SIG-M5 (cell line): ENCODE data around the gene CCDC57.
"Not testable (repeated sequence)": the region's sequence is repeated elsewhere in the genome, so short reads cannot be mapped to it uniquely, and the experiment has no call there.

ENCODE experiments used
- DNase-seq: peaks from one replicate; lab custom pipeline; 2025; lab: John Stamatoyannopoulos, UW

The CCDC57 gene

GRCh38 chr17:82222816-82223215, 10.2 kb upstream of the CCDC57 start:
- no peak for DNase-seq

GRCh38 chr17:82221341-82221902, 8.8 kb upstream of the CCDC57 start:
- no peak for DNase-seq

- DNase-seq: no peak
Measured at GRCh38 chr17:82219753-82220709, 7.4 kb upstream of the CCDC57 start.

GRCh38 chr17:82219083-82219482, 6.4 kb upstream of the CCDC57 start:
- no peak for DNase-seq

GRCh38 chr17:82218349-82219075, 5.9 kb upstream of the CCDC57 start:
- DNase-seq: no peak

- DNase-seq: no peak
Measured at GRCh38 chr17:82217530-82218204, 5.0 kb upstream of the CCDC57 start.

GRCh38 chr17:82217120-82217529, 4.5 kb upstream of the CCDC57 start:
- no peak for DNase-seq

GRCh38 chr17:82216301-82217119, 3.9 kb upstream of the CCDC57 start:
- DNase-seq: peak; percentile 70

GRCh38 chr17:82215972-82216300, 3.3 kb upstream of the CCDC57 start:
- no peak for DNase-seq

GRCh38 chr17:82215095-82215971, 2.7 kb upstream of the CCDC57 start:
- DNase-seq: no peak

GRCh38 chr17:82214012-82214628, 1.5 kb upstream of the CCDC57 start:
- no peak for DNase-seq

- DNase-seq: no peak
Measured at GRCh38 chr17:82213251-82214011, 789 bp upstream of the CCDC57 start.

- DNase-seq: not testable (repeated sequence)
Measured at GRCh38 chr17:82210655-82211054, 2.0 kb downstream of the CCDC57 start.

GRCh38 chr17:82205720-82206508, 6.7 kb downstream of the CCDC57 start:
- DNase-seq: peak; percentile 57

- no peak for DNase-seq
Measured at GRCh38 chr17:82204831-82205719, 7.6 kb downstream of the CCDC57 start.

- DNase-seq: no peak
Measured at GRCh38 chr17:82203920-82204319, 8.7 kb downstream of the CCDC57 start.

GRCh38 chr17:82202981-82203380, 9.7 kb downstream of the CCDC57 start:
- no peak for DNase-seq
